NCI-H345 treated with DMSO at 0.1 percent for 48 hours (cell line): Measurements from ENCODE around the gene OPN1MW.
"Not testable (repeated sequence)": the region's sequence is repeated elsewhere in the genome, so short reads cannot be mapped to it uniquely, and the experiment has no call there.

Experiments
- DNase-seq: peaks from one replicate; lab custom pipeline; 2025; ENCODE audit not compliant: unreplicated experiment; lab: John Stamatoyannopoulos, UW

Gene OPN1MW

GRCh38 chrX:154209670-154210418, 27.4 kb downstream of the OPN1MW start:
- DNase-seq: not testable (repeated sequence)

GRCh38 chrX:154211057-154211456, 28.7 kb downstream of the OPN1MW start:
- DNase-seq: not testable (repeated sequence)

GRCh38 chrX:154211499-154211898, 29.1 kb downstream of the OPN1MW start:
- not testable (repeated sequence) for DNase-seq

GRCh38 chrX:154219456-154219855, 37.1 kb downstream of the OPN1MW start, which contains the start of gene OPN1MW2:
TSS of gene OPN1MW2 (plus strand) at chrX:154219756. CDS start at chrX:154219816, 60 bp downstream.
- DNase-seq: not testable (repeated sequence)

GRCh38 chrX:154225292-154225691, 42.9 kb downstream of the OPN1MW start:
- DNase-seq: not testable (repeated sequence)

GRCh38 chrX:154226706-154227105, 44.3 kb downstream of the OPN1MW start:
- not testable (repeated sequence) for DNase-seq

GRCh38 chrX:154231443-154231842, 49.0 kb downstream of the OPN1MW start:
- not testable (repeated sequence) for DNase-seq

- DNase-seq: not testable (repeated sequence)
These were observed 51.2 kb downstream of the OPN1MW start for GRCh38 chrX:154233620-154234019.

GRCh38 chrX:154238939-154239559, 56.7 kb downstream of the OPN1MW start:
- not testable (repeated sequence) for DNase-seq

GRCh38 chrX:154239982-154240503, 57.6 kb downstream of the OPN1MW start:
- not testable (repeated sequence) for DNase-seq
